ENCODE data around the gene HTATSF1. TPM values are rescaled to one million over a fixed set of nuclear protein-coding genes. Genes with fewer than 3 reads are reported as not detected.
A peak's percentile ranks its signal among the peaks of the same experiment; 100 is the strongest.

Gene HTATSF1
- 10 to 100 TPM; 22.8 to 56.4 (median 27.0) TPM for total RNA-seq

DNA sequence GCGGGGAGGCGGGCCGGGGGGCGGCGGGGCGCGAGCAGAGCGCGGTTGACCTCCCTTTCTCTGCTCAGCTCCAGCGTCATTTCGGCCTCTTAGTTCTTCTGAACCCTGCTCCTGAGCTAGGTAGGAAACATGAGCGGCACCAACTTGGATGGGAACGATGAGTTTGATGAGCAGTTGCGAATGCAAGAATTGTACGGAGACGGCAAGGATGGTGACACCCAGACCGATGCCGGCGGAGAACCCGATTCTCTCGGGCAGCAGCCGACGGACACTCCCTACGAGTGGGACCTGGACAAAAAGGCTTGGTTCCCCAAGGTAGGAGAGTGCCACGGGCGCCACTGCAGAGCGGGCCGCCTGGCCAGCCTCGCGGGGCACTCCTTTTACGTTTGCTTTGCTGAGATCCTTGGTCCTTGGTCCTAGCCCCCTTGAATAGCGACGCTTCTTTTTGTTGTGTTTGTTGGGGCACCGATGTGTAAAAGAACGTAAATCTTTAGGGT, at the start of gene HTATSF1:
Gene HTATSF1 (plus strand): TSS at position 37 of the 497 bp plus-strand sequence. CDS start 93 bp downstream, at position 130.
- peak; percentile 7 to 60 for ATAC-seq (ENCODE audit: low FRiP score in 2 of 2)
- peak within 1 kb of the TSS; percentile 90 to 95 (median 94) for H3K27ac ChIP-seq
- H3K4me3 ChIP-seq, result peak within 1 kb of the TSS; percentile 47 to 80 (median 62)
- no peaks in the 10 kb centered on the region for H3K27me3 ChIP-seq
- 0 to 46% methylated on average over 11 to 35 of the region's 35 CpGs for WGBS, 2 donors
- peaks cover 0 to 12% (median 0%) of the 10 kb centered on the region in 4 donors for H3K36me3 ChIP-seq
- TF ChIP-seq EP300 (IDR thresholded peaks at IDR 0.05) (no peak), POLR2A (IDR thresholded peaks at IDR 0.05) (no peak), CTCF (IDR thresholded peaks at IDR 0.05) (no peak), POLR2AphosphoS5 (IDR thresholded peaks at IDR 0.05) (no peak)
- peak in 1 of 2 donors; percentile 77 for DNase-seq
- H3K4me1 ChIP-seq, result peaks cover 0 to 18% (median 2%) of the 10 kb centered on the region in 4 donors
- H3K9me3 ChIP-seq, result no peaks in the 10 kb centered on the region

- H3K36me3 ChIP-seq, result no peaks in the 10 kb centered on the region
- ATAC-seq (ENCODE audit: low FRiP score in 2 of 2) (no peak), DNase-seq (no peak)
- H3K27me3 ChIP-seq, result no peaks in the 10 kb centered on the region
- no peaks in the 10 kb centered on the region for H3K4me1 ChIP-seq
- no peak overlapping the region for H3K27ac ChIP-seq
- no peak overlapping the region for H3K4me3 ChIP-seq
- no peaks in the 10 kb centered on the region for H3K9me3 ChIP-seq
- TF ChIP-seq CTCF (IDR thresholded peaks at IDR 0.05) (no peak), EP300 (IDR thresholded peaks at IDR 0.05) (no peak), POLR2A (IDR thresholded peaks at IDR 0.05) (no peak), POLR2AphosphoS5 (IDR thresholded peaks at IDR 0.05) (no peak)
Measured at GRCh38 chrX:136447968-136448367, 49.4 kb upstream of the HTATSF1 start.

- no peak overlapping the region for H3K27ac ChIP-seq
- H3K27me3 ChIP-seq, result no peaks in the 10 kb centered on the region
- DNase-seq (no peak), ATAC-seq (ENCODE audit: low FRiP score in 2 of 2) (no peak)
- H3K9me3 ChIP-seq, result no peaks in the 10 kb centered on the region
- H3K36me3 ChIP-seq, result no peaks in the 10 kb centered on the region
- no peak for TF ChIP-seq POLR2AphosphoS5 (IDR thresholded peaks at IDR 0.05)
- 61 to 71% methylated on average over 7 to 8 of the region's 8 CpGs for WGBS, 2 donors
- no peaks in the 10 kb centered on the region for H3K4me1 ChIP-seq
- no peak overlapping the region for H3K4me3 ChIP-seq
Measured at GRCh38 chrX:136450050-136450830, 47.2 kb upstream of the HTATSF1 start.

DNA sequence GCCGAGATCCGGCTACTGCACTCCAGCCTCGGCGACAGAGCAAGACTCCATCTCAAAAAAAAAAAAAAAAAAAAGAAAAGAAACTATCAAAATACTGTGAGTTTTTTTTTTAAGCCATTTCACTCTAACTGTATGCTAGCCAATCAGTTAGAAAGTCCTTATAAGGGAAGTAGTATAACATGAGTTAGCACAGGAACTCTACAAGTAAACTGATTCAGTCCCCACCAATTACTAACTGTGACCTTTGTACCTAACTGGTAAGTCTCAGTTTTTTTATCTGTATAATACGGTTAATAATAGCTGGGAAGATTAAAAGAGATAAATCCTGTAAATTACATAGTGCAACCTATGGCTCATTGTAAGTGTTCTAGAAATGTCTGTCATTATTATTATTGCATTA, 44.8 kb upstream of the HTATSF1 start:
- H3K27me3 ChIP-seq, result no peaks in the 10 kb centered on the region
- no peaks in the 10 kb centered on the region for H3K36me3 ChIP-seq
- WGBS, 2 donors, result 87 to 91% methylated on average over 5 of the region's 5 CpGs
- no peak overlapping the region for H3K27ac ChIP-seq
- no peak overlapping the region for H3K4me3 ChIP-seq
- no peaks in the 10 kb centered on the region for H3K9me3 ChIP-seq
- DNase-seq (no peak), ATAC-seq (ENCODE audit: low FRiP score in 2 of 2) (no peak)
- no peaks in the 10 kb centered on the region for H3K4me1 ChIP-seq
- TF ChIP-seq POLR2AphosphoS5 (IDR thresholded peaks at IDR 0.05), result no peak
- TF ChIP-seq POLR2A (IDR thresholded peaks at IDR 0.05), result no peak
- TF ChIP-seq CTCF (IDR thresholded peaks at IDR 0.05), result no peak
- TF ChIP-seq EP300 (IDR thresholded peaks at IDR 0.05), result no peak

DNA sequence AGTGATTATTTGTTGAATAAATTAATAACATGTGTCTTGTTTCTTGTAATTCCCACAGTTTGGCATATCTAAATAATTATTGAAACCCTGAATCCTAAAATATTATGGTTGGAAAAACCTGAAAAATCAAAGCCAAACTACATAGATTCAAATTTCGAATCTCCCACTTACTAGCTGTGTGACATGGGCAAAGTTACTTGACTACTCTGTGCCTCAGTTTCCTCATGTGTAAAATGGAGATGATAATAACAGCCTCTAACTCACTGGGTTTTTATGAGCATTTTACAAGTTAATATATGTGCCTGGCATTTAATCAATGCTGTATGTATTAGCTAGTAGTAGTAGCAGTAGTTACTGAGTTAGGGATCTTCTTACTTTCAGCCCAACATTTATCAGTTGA, 44.3 kb upstream of the HTATSF1 start:
- no peak for TF ChIP-seq CTCF (IDR thresholded peaks at IDR 0.05)
- H3K4me1 ChIP-seq, result no peaks in the 10 kb centered on the region
- DNase-seq, result no peak
- H3K27ac ChIP-seq, result no peak overlapping the region
- ATAC-seq (ENCODE audit: low FRiP score in 2 of 2), result no peak
- 76 to 82% methylated on average over 1 of the region's 1 CpG for WGBS, 2 donors
- no peak overlapping the region for H3K4me3 ChIP-seq
- H3K36me3 ChIP-seq, result no peaks in the 10 kb centered on the region
- no peaks in the 10 kb centered on the region for H3K27me3 ChIP-seq
- no peaks in the 10 kb centered on the region for H3K9me3 ChIP-seq

All from upper lobe of left lung (tissue), 6 donors.